HG03457 (cell line): Measurements from ENCODE around the gene LIMCH1.

Experiments used
- ATAC-seq: cut with Tn5 transposase; IDR thresholded peaks from one replicate; pipeline ENCODE4 v1.9.1; 2021; ENCODE audit warnings: moderate number of reproducible peaks; ENCODE audit not compliant: unreplicated experiment

The LIMCH1 gene

DNA sequence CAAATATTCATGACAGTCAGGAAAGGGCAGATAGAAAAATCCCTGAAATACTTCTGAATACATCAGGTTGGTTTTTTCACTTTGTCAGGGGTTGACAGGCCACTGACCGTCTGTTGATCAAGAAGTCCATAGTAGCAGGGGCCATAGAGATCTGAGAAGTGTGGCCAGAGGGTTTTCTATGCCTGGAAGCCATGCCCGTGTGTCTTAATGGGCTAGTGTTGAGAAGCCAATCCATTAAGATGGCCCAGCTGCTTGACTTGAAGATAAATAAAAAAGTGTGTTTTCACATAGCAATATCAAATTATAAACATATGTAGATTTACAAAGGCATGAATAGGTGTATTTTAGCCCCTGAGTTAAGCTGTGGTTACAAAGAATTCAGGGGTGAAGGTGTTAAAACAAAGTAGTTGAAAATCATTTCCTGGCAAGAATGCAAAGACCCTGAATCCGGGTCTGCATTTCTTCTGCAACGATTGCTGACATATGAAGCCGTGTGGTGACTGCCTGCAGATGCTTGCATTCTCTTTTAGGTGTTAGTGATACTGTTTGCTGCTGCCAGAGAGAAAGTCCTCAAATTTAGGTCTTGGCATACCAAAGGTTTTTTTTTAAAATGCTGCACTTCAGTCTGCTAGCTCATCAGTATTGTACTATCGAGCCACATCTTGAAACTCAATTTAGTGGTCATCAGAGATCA, 9.3 kb upstream of the LIMCH1 start:
- ATAC-seq = no peak

DNA sequence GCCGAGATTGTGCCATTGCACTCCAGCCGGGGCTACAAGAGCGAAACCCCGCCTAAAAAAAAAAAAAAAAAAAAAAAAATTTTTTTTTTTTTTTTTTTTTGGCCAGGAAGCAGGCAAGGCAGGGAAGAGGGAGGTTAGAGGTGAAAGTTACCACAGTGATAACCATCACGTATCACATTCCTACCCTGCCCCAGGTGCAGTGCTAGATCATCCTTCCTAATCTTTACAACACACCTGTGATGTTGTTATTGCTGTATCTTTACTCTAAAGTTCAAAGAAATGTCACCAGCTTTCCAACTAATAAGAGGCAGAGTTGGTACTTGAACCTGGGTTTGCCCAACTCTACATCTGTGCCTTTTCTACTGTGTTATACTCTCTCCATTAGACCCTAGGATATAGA, 7.2 kb upstream of the LIMCH1 start:
- ATAC-seq = no peak

DNA sequence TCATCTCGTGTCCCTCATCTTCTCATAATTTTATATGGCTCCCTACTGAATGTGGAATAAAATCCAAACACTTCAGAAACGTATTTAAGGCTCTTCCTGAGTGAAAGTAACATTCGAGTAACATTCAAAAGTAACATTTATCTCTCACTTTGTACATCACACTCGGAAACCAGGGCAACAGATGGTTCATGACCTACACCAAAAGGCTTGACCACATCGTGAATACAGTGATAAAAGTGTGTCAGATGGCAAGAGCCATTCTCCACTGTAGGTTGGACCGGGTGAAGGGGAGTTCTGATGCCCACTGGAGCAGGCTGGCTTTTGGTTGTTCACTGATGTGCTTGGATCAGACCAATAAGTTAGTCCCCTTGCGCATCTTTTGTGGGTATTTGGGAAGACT, 5.6 kb upstream of the LIMCH1 start:
- ATAC-seq = no peak

DNA sequence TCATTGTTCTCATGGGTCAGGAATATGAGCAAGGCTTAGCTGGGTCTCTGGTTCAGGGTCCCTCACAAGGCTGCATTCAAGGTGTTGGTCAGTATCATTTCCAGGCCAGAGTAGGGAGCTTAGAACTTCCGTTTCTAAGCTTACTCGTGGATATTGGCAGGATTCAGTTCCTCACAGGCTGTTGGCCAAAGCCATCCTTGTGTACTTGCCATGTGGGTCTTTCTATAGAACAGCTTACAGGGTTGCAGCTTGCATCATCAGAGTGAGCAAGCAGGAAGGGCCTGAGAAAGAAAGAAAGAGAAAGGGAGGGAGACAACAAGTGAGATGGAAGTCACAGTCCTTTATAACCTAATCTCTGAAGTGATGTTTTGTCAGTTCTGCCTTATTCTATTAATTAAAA, 5.1 kb upstream of the LIMCH1 start:
- ATAC-seq = no peak

DNA sequence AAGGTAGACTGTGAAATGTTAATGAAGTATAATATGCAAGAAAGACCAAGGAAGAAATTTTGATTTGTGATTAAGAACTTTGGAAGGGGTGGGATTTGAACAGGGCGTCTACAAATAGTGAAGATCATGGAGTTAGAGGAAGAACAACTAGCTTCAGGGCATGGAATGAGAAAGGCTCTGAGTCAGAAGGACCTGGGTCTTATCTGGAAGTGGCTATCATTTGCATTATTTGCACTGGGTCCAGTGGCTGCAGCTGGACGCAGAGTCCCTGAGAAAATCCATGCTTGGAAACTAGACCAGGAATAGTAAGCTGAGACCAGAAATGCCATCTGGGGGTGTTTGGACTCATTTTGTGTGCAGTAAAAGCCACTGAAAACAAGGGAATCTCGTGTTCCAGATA, 4.3 kb upstream of the LIMCH1 start:
- no peak for ATAC-seq

DNA sequence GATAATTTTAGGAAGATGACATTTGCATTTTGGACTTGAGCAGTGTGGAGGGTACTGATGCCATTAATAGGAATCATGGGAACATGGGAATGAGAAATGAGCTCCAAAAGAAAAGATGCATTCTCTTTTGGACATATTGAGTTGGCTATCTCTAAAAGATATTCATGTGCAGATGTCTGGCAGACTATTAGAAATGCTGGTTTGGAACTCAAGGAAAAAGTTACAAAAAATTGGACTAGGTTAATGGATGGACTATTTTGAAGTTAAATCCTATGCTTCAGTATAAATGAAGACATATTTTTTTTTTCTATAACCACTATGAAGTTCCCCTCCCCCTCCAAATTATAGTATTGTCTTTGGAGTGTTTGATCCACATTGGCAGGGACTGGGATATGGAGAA, 3.6 kb upstream of the LIMCH1 start:
- ATAC-seq = no peak

DNA sequence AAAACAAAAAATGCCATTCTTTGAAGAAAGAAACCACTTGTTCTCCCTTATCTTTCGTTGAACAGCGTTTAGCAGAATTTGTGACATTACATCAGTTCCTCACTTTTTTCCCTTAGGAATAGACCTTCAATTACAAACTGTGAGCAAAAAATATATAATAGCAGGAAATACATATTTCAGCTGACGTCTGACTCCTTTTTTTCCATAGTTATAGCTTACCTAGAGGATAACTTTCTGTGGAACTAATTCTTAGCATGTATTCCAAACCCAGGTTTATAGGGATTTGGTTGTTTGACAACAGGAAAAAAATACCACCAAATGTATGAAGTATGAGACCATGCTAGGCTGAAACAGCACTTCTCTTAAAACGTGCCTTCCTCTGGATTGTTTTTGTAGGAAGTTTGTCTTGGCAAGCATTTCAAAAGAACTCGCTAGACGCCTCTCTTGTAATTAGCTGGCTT, 2.0 kb upstream of the LIMCH1 start:
- ATAC-seq = no peak

DNA sequence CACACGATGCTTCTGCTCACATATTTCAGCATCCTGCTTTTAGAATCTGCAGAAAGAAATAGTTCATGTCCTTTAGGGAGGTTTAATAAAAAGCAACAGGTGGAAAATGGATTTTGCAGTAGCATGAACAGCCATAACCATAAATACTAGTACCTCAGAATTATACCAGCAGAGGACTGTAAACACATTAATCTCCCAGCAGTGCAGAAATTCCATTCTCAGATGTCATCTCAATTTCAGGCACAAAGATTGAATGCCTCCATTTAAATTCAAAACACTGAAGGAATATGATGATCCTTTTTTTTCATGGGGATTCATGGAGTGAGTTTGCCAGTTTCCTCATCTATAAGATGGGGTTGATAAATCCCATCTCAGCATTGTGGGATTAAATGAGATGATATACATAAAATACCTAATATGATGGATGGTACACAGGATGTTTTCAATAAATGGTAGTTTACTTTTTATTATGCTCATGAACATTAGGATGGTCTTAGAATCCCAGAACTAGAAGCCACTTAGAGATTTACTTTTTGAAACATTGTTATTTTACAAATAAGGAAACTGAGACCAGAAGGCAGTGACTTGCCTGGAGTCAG, 566 bp upstream of the LIMCH1 start:
- ATAC-seq = no peak

DNA sequence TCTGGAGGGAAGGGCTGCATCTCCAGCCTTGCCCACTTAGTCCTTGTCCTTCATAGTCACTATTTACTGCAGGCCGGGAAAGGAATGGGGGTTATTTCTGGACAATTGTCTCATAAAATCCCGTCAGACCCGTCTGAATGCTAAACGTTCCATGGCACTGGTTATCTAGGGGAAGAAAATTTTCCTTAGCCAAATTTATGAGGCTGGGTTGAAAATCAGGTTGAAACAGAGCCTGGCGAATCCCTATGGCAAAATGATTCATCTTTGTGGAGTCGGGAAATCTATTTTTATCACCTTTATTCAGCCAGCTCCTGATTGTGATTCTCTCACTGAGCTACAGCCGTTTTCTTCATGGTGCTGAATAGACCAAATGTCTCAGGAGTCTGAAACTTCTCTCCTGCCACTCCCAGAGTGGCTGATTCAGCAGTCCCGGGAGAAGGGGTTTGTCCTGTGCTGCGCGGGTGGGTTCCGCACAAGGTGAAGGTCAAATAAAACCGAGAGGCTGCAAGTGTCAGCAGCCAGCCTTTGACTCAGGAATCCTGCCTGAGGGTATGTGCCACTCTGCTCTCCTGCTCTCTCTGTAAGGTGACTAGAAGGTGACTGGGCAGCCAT, 1.0 kb downstream of the LIMCH1 start:
- no peak for ATAC-seq

DNA sequence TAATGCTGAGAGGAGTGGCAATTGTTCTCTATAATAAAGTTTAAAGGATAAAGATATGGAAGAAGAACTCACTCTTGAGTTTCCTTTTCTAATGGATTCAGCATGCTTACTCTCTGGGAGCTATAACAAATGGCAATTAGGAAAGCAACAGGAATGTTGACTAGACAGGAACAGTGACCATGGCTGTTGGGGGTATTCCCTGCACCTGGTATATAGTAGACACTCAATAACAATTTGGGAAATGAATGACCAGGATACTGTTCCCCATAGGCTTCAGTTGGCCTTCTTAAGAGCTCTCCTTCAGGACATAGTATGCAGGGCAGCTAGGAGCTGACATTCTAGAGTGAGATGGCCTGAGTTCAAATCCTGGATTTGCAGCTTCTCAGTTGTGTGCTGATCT, 1.8 kb downstream of the LIMCH1 start:
- no peak for ATAC-seq

DNA sequence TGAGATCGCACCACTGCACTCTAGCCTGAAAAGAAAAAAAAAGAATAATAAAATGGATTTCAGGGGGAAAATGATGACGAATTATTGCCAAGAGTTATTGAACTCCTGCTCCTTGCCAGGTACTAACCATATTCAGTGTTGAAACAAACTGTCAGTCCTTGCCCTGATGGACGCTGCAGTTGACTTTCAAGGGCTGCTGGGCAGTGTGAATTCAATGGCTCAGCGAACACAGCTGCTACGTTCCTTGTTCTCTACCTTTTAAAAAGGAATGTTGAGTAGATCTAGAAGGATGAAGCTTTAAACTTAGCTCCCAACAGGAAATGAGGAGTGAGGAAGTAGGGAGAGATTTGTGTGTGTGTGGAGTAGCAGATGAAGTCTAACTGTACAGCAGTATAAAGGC, 2.7 kb downstream of the LIMCH1 start:
- no peak for ATAC-seq

DNA sequence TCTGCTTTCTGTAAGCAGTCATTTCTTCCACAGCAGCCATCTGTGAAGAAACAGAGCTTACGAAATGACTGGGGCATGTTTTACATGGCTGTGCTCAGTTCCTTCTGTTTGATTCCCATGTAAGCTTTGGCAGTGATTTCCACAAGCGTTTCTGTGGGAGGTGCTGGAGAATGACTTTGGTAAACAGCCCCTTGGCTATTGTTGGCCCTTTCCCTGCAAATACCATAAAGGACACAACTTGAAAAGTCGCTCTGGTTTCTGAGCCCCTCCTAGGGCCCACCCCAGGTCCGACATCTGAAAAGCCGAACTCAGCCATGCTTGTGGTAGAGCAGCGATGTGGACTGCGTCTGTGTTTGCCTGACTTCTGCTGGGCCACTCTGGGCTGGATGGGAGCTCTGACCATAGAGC, 3.7 kb downstream of the LIMCH1 start:
- ATAC-seq = no peak

DNA sequence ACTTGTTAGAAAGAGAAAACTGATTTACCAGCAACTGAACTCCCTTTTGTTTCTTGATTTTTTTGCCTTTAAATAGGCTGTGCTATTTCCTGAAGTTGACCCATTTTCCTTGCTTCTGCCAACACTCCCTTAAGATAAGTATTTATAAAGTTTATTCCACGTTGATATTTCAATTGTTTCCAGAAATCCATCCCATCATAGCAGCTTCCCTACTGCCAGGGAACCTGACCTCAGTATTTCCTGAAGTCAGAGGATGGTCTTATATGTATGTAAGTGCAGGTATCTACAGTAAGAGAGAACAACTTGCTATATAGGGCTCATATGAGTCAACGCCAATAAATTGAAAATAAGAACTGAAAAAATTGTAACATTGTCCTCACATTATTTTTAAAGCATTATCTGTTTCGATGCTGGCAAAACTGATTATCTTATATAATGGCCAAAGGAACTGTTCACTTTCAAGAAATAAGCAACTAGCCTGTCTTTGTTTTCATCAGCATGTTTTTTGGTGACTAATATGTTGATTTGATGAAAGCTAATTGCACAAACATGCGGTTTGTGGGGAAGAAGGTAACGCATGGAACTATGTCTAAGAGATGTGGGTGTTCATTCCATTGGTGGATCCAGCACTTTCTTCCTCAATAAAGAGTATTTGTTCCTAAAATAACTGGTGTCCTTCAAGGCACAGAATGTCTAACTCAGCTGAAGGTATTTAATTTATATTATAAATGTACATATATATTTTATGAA, 4.7 kb downstream of the LIMCH1 start:
- no peak for ATAC-seq

DNA sequence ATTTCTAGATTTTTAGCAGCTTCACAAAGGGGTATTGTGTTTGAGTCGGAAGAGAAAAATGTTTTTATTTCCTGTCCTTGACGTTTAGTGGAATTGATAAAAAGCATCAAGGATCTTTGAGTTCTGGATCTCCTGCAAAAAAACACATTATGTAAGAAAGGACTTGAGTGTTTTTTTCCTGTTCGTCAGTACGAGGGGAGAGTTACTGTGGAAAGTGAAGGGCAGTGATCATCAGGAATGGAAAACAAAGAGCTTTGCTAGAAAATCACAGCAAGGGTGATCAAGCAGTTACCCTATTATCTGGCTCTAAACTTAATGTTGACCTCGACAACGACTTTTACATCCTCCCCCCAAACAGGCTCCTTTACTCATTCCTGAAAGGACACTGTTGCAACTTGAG, 7.3 kb downstream of the LIMCH1 start:
- no peak for ATAC-seq

DNA sequence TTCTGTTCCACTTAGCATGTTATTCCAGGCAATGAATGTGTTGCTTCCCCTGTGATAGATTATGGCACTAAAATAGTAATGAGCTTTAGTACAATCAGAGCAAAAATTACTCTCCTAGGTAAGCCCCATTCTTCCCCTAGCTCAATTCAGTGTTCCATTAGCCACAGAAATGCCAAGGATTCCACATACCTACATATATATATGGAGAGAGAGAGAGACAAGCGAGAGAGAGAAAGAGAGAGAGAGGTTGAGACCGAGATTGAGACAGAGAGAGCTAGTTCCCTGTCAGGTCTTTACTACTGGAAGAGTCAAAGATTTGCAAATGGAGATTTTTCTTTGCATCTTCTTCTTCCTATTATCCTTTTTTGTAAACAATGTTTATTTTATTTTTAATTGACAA, 8.7 kb downstream of the LIMCH1 start:
- no peak for ATAC-seq

DNA sequence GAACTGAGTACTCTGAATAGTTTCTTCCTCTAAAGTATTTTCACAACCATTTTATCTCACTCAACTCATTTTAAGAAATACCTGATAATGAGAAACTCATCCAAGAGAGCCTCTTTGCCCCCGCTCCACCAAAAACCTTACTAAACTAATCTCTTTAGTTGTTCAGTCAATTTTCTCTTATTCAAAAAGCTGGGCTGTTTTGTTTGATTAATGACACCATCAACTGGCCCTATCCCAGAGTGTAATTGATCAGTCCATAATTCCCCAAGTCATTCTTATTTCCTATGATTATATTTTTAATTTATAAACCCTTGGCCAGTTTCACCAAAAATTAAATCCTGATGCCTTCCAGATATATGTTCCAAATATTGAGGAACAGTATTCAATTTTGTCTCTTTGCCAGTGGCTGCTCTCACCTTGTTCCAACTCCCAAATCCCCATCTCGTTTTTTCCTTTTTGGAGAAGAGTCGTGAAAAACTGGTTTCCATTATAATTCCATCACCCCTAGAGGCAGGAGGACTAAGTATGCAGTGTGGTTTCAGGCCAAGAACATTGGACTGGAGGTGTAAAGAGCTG, 10.4 kb downstream of the LIMCH1 start:
- no peak for ATAC-seq

DNA sequence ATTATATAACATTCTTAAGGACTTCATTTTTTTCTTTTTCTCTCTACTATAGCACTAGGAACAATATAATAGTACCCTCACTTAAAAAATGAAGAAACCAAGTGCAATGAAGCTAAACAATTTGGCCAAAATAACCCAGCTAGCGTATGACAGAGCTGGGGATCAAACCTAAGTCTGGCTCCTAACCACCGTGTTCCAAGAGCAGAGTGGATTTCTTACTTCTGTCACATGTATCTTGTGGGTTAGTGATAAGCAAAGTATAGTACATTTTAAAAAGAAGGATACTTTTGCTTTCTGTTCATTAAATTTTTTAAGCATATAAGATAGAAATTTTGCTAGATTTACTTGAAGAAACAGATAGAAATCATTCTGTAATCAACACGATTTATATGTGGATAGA, 11.5 kb downstream of the LIMCH1 start:
- no peak for ATAC-seq

DNA sequence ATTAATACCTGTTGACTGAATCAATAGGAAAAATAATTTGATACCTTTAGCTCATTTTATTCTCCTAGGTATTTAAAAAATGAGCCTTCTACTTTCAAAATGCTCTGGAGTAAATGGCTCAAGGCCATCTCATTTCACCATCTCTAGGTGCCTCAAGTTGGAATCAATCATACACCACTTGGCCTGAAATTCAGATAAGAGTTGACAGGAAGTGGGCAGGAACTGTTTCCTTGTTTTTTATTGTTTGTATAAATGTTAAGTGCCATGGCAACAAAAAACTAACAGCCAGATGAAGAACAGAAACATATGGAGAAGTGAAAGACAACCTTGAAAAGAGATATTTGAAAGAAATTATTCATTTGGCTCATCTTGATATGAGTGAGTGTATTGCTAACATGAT, 12.4 kb downstream of the LIMCH1 start:
- ATAC-seq = no peak

DNA sequence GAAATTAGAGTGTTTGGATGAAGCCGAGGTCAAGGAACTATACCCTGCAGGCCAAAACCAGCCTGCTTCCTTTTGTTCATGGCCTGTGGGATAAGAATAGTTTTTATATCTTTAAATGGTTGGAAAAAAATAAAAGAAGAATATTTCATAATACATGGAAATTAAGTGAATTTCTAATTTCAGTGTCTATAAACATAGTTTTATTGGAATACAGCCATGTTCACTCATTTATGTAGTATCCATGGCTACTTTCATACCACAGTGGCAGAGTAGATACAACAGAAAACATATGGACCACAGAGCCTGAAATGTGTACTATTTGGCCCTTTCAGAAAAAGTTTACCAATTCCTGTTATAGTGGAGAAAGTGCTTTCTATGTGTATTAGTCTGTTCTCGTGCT, 13.6 kb downstream of the LIMCH1 start:
- no peak for ATAC-seq

DNA sequence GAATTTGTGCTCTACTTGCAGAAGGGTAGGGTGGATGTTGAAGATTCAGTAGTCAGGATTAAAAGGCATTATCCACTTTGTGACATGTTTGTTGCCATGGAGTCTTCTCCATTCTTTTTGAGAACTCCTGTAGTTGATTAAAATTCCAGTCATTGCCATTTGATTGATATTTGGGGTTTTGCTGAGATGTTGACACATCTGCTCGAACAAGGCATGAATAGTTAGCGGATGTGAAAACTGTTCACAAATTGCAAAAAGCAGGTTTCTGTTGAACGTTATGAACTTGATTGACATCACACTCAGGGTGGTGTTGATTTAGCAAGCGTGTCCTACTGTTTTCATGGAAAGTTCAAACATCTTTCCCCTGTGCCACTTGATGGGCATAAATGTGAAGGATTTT, 16.9 kb downstream of the LIMCH1 start:
- ATAC-seq = no peak

DNA sequence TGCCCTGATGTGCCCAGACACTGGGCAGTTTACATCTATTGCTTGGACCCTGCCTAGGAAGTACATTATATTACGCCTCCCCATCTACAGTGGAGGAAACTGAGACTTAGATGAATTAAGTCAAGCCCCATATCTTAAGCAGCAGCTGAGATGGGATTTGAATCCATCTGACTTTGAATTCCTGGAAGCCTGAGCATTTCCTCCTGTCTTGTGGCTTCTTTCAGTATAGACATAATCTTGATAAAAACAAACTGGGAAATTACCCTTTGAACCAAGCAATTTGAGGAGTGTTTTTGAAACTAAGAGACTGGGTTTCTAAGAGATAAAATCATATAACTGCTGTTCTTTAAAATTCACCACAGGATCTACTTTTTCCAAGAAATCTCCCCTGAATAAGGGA, 18.6 kb downstream of the LIMCH1 start:
- ATAC-seq = no peak
